IPS-18a (cell line): Measurements from ENCODE around the gene FCF1.

Source experiments
- H3K27ac ChIP-seq: one replicate; pipeline ENCODE4 v1.5.1; 2013; ENCODE audit warnings: low read length
- H3K27me3 ChIP-seq: one replicate; pipeline ENCODE4 v1.6.1; 2013; ENCODE audit warnings: mild to moderate bottlenecking, low read length; ENCODE audit not compliant: control insufficient read depth, insufficient read depth
- H3K36me3 ChIP-seq: one replicate; pipeline ENCODE4 v1.6.1; 2013; ENCODE audit warnings: low read depth, low read length; ENCODE audit not compliant: control insufficient read depth
- H3K4me1 ChIP-seq: one replicate; pipeline ENCODE4 v1.6.1; 2013; ENCODE audit warnings: low read depth, low read length; ENCODE audit not compliant: control insufficient read depth
- H3K4me3 ChIP-seq: one replicate; pipeline ENCODE4 v1.5.1; 2013; ENCODE audit warnings: low read length
- H3K9ac ChIP-seq: one replicate; pipeline ENCODE4 v1.6.1; 2013; ENCODE audit warnings: mild to moderate bottlenecking, low read length, moderate library complexity
- H3K9me3 ChIP-seq: one replicate; pipeline ENCODE4 v1.6.1; 2013; ENCODE audit warnings: low read depth, low read length; ENCODE audit not compliant: control insufficient read depth

The FCF1 gene

GRCh38 chr14:74703043-74703442 is 9.9 kb upstream of the FCF1 start:
- Histone ChIP-seq H3K9ac (no peak overlapping the region), H3K36me3 (no peaks in the 10 kb centered on the region), H3K27me3 (no peaks in the 10 kb centered on the region), H3K4me1 (no peaks in the 10 kb centered on the region), H3K4me3 (no peak overlapping the region), H3K9me3 (peaks cover 10% of the 10 kb centered on the region), H3K27ac (no peak overlapping the region)

- Histone ChIP-seq H3K9ac (no peak overlapping the region), H3K27me3 (no peaks in the 10 kb centered on the region), H3K9me3 (peaks cover 10% of the 10 kb centered on the region), H3K4me1 (no peaks in the 10 kb centered on the region), H3K4me3 (no peak overlapping the region), H3K36me3 (no peaks in the 10 kb centered on the region), H3K27ac (no peak overlapping the region)
Observed at GRCh38 chr14:74704656-74705055, 8.3 kb upstream of the FCF1 start.

- no peak overlapping the region for H3K4me3 ChIP-seq
- no peaks in the 10 kb centered on the region for H3K4me1 ChIP-seq
- H3K9ac ChIP-seq, result no peak overlapping the region
- no peaks in the 10 kb centered on the region for H3K36me3 ChIP-seq
- H3K27me3 ChIP-seq, result no peaks in the 10 kb centered on the region
- H3K9me3 ChIP-seq, result peaks cover 10% of the 10 kb centered on the region
- no peak overlapping the region for H3K27ac ChIP-seq
Observed at GRCh38 chr14:74705613-74706500, 7.1 kb upstream of the FCF1 start.

- Histone ChIP-seq H3K27me3 (no peaks in the 10 kb centered on the region), H3K9me3 (no peaks in the 10 kb centered on the region), H3K4me1 (peaks cover 4% of the 10 kb centered on the region), H3K27ac (no peak overlapping the region), H3K9ac (no peak overlapping the region), H3K36me3 (peaks cover 3% of the 10 kb centered on the region), H3K4me3 (no peak overlapping the region)
Observed at GRCh38 chr14:74710480-74710879, 2.5 kb upstream of the FCF1 start.

- Histone ChIP-seq H3K27ac (no peak overlapping the region), H3K27me3 (no peaks in the 10 kb centered on the region), H3K9me3 (no peaks in the 10 kb centered on the region), H3K9ac (peak overlapping the region; percentile 76), H3K36me3 (peaks cover 14% of the 10 kb centered on the region), H3K4me1 (peaks cover 4% of the 10 kb centered on the region), H3K4me3 (peak overlapping the region; percentile 89)
Observed at GRCh38 chr14:74711651-74712050, 1.3 kb upstream of the FCF1 start.

- H3K4me3 ChIP-seq, result peak overlapping the region; percentile 89
- H3K27ac ChIP-seq, result no peak overlapping the region
- peaks cover 4% of the 10 kb centered on the region for H3K4me1 ChIP-seq
- H3K36me3 ChIP-seq, result peaks cover 24% of the 10 kb centered on the region
- H3K9ac ChIP-seq, result peak overlapping the region; percentile 76
- no peaks in the 10 kb centered on the region for H3K9me3 ChIP-seq
- no peaks in the 10 kb centered on the region for H3K27me3 ChIP-seq
Observed at GRCh38 chr14:74713395-74713735, 421 bp downstream of the FCF1 start.

GRCh38 chr14:74720526-74720925 is 7.6 kb downstream of the FCF1 start:
- Histone ChIP-seq H3K4me1 (no peaks in the 10 kb centered on the region), H3K4me3 (no peak overlapping the region), H3K9me3 (no peaks in the 10 kb centered on the region), H3K27ac (no peak overlapping the region), H3K27me3 (no peaks in the 10 kb centered on the region), H3K9ac (no peak overlapping the region), H3K36me3 (peaks cover 36% of the 10 kb centered on the region)

- Histone ChIP-seq H3K9ac (no peak overlapping the region), H3K36me3 (peaks cover 15% of the 10 kb centered on the region), H3K27ac (no peak overlapping the region), H3K9me3 (no peaks in the 10 kb centered on the region), H3K27me3 (no peaks in the 10 kb centered on the region), H3K4me1 (no peaks in the 10 kb centered on the region), H3K4me3 (no peak overlapping the region)
Observed at GRCh38 chr14:74723134-74723533, 10.2 kb downstream of the FCF1 start.

- Histone ChIP-seq H3K9ac (no peak overlapping the region), H3K4me3 (no peak overlapping the region), H3K9me3 (no peaks in the 10 kb centered on the region), H3K27ac (no peak overlapping the region), H3K27me3 (no peaks in the 10 kb centered on the region), H3K36me3 (peaks cover 24% of the 10 kb centered on the region), H3K4me1 (no peaks in the 10 kb centered on the region)
Observed at GRCh38 chr14:74732387-74732786, 19.4 kb downstream of the FCF1 start.

- no peaks in the 10 kb centered on the region for H3K4me1 ChIP-seq
- no peak overlapping the region for H3K4me3 ChIP-seq
- no peak overlapping the region for H3K9ac ChIP-seq
- H3K27me3 ChIP-seq, result no peaks in the 10 kb centered on the region
- H3K36me3 ChIP-seq, result peaks cover 24% of the 10 kb centered on the region
- H3K9me3 ChIP-seq, result no peaks in the 10 kb centered on the region
- no peak overlapping the region for H3K27ac ChIP-seq
Observed at GRCh38 chr14:74733221-74733620, 20.3 kb downstream of the FCF1 start.

GRCh38 chr14:74735125-74735524 is 22.2 kb downstream of the FCF1 start:
- H3K27me3 ChIP-seq, result no peaks in the 10 kb centered on the region
- peaks cover 24% of the 10 kb centered on the region for H3K36me3 ChIP-seq
- H3K4me3 ChIP-seq, result no peak overlapping the region
- no peak overlapping the region for H3K9ac ChIP-seq
- H3K4me1 ChIP-seq, result no peaks in the 10 kb centered on the region
- no peaks in the 10 kb centered on the region for H3K9me3 ChIP-seq
- H3K27ac ChIP-seq, result no peak overlapping the region

GRCh38 chr14:74737753-74738325 is 24.9 kb downstream of the FCF1 start:
- Histone ChIP-seq H3K9ac (no peak overlapping the region), H3K4me3 (no peak overlapping the region), H3K27me3 (no peaks in the 10 kb centered on the region), H3K9me3 (no peaks in the 10 kb centered on the region), H3K36me3 (peaks cover 19% of the 10 kb centered on the region), H3K4me1 (no peaks in the 10 kb centered on the region), H3K27ac (no peak overlapping the region)
